Measurements from ENCODE around the gene RRP8.

Gene RRP8

GRCh38 chr11:6567371-6567745 lies 36.1 kb downstream of the RRP8 start:
- DNase-seq (ENCODE audit: low read depth) = no peak

GRCh38 chr11:6566704-6567370 lies 36.6 kb downstream of the RRP8 start:
- no peak for DNase-seq (ENCODE audit: low read depth)

- DNase-seq (ENCODE audit: low read depth) = no peak
These were observed 37.3 kb downstream of the RRP8 start for GRCh38 chr11:6565988-6566703.

GRCh38 chr11:6565325-6565724 lies 38.1 kb downstream of the RRP8 start:
- DNase-seq (ENCODE audit: low read depth) = no peak

GRCh38 chr11:6563667-6564066 lies 39.7 kb downstream of the RRP8 start:
- DNase-seq (ENCODE audit: low read depth) = no peak

GRCh38 chr11:6563121-6563619 lies 40.2 kb downstream of the RRP8 start:
- no peak for DNase-seq (ENCODE audit: low read depth)

- no peak for DNase-seq (ENCODE audit: low read depth)
These were observed 42.1 kb downstream of the RRP8 start for GRCh38 chr11:6561288-6561687.

GRCh38 chr11:6559369-6559768 lies 44.0 kb downstream of the RRP8 start:
- DNase-seq (ENCODE audit: low read depth) = no peak

GRCh38 chr11:6557761-6558674 lies 45.4 kb downstream of the RRP8 start:
- DNase-seq (ENCODE audit: low read depth) = no peak

GRCh38 chr11:6557063-6557462 lies 46.4 kb downstream of the RRP8 start:
- DNase-seq (ENCODE audit: low read depth) = no peak

GRCh38 chr11:6556139-6556949 lies 47.1 kb downstream of the RRP8 start:
- DNase-seq (ENCODE audit: low read depth) = no peak

GRCh38 chr11:6554828-6555706 lies 48.3 kb downstream of the RRP8 start:
- DNase-seq (ENCODE audit: low read depth) = no peak

- no peak for DNase-seq (ENCODE audit: low read depth)
These were observed 49.8 kb downstream of the RRP8 start for GRCh38 chr11:6553634-6554033.

GRCh38 chr11:6548641-6549040 lies 54.8 kb downstream of the RRP8 start:
- no peak for DNase-seq (ENCODE audit: low read depth)

GRCh38 chr11:6548121-6548520 lies 55.3 kb downstream of the RRP8 start:
- no peak for DNase-seq (ENCODE audit: low read depth)

GRCh38 chr11:6547177-6547576 lies 56.2 kb downstream of the RRP8 start:
- no peak for DNase-seq (ENCODE audit: low read depth)

GRCh38 chr11:6546735-6547134 lies 56.7 kb downstream of the RRP8 start:
- no peak for DNase-seq (ENCODE audit: low read depth)

- no peak for DNase-seq (ENCODE audit: low read depth)
These were observed 57.4 kb downstream of the RRP8 start for GRCh38 chr11:6545917-6546605.

Data from T follicular helper cell (primary cell).